Activated CD4-positive, CD25-positive, alpha-beta regulatory T cell treated with anti-CD3 and anti-CD28 coated beads, Interleukin-2, amount 50 U/mL, for 24 hours (primary cell): Measurements from ENCODE around the gene SCARF2.
"Not testable (repeated sequence)": the region's sequence is repeated elsewhere in the genome, so short reads cannot be mapped to it uniquely, and the experiment has no call there.

Experiments used
- ATAC-seq, 2 donors: fragments of 150-1000 bp; cut with Tn5 transposase; one replicate each; pipeline ENCODE4 v1.10.0; 2021; ENCODE audit warnings: mild to moderate bottlenecking in 1 of 2, moderate library complexity in 1 of 2

SCARF2 gene

DNA sequence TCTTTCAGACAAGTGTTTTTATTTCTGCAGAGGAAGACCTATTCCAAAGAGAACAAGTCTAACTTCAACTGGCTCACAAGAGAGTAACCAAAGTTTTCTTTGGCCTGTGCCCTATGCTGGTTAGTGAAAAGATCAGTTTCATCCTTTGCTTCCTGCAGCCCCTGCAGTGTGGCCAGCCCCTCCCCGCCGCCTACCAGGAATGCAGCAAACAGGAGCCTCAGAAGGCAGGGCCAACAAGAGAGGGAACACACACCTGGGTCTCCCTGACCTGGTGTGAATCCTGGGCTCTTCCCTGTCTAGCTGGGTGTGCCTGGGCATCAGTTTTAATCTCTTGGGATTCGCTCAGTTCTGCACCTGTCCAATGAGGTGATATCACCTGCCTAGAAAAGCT, 21.5 kb upstream of the SCARF2 start:
- ATAC-seq, result no peak

DNA sequence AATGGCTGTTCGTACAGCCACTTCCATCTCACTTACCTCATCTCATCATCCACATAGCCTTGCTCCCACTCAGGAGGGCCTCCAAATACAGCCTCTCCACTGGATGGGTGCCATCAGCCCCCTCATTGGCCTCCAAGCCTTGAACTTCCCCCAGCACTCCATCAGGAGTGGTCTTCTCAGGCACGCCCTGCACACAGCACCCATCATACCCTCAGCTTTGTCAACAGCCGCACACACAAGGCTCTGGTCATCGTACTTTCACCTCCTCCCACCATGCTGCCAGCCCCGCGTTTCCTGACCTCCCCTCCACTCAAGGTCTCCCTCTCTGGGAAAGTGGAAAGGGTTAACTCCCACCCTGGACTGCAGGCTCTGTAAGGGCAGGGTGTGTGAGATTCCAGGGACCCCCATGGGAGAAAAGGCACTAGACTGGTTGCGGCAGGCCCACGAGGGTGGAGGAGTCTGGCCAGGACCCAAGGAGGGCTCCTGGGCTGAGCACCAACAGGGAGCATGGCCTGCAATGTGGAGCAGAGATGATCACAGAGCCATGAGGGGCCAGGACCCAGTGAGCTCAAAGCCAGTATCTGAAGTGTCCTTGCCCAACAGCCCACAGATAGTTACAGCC, 21.0 kb upstream of the SCARF2 start:
- no peak for ATAC-seq

DNA sequence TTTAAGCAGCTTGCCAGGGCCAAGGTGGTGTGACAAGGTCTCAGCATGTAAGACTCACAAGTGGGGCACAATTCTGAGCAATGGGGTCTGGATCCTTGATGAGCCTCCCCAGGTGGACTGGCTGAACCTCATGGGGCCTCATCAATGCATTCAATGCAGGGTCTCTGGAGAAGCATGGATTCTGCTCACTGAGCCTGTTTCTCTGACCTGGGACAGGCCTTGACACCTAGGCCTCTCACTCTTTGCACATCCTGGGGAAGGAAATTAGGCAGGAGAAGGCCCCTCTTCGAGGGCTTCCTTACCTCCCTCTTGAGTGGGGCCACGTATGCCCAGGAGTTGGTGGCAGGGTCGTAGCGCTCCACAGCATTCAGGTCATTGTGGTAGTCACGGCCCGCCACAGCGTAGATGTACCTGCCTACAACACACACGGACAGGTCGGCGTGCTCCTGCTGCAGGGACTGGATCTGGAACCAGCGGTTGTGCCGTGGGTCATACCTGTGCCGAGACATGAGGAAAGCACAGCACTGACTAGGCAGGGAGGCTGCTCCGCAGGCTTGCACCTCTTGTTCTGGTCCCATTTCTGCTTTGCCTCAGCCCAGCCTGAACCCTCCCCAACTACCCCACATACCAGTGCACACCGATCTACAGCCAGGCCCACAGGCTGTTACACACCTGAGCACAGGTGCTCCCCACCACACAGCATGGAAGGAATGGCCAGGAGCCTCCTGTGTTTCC, 20.0 kb upstream of the SCARF2 start:
- ATAC-seq, result no peak

DNA sequence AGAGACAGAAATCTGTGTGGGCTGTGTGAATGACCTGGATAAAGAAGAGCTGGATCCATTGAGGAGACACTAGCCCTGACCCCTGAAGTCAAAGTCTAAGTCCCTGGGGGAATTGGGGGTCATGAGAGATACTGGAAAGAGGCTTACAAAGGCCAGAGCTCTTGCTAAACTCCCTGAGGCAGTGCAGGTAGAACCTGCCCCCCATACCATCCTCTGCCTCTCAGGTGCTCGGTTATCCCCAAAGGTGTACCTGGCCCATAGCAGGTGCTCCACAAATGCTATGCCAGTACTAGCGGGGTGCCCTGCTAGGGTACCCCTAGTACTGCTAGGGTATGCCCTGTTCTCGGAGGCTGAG, 19.1 kb upstream of the SCARF2 start:
- no peak for ATAC-seq

DNA sequence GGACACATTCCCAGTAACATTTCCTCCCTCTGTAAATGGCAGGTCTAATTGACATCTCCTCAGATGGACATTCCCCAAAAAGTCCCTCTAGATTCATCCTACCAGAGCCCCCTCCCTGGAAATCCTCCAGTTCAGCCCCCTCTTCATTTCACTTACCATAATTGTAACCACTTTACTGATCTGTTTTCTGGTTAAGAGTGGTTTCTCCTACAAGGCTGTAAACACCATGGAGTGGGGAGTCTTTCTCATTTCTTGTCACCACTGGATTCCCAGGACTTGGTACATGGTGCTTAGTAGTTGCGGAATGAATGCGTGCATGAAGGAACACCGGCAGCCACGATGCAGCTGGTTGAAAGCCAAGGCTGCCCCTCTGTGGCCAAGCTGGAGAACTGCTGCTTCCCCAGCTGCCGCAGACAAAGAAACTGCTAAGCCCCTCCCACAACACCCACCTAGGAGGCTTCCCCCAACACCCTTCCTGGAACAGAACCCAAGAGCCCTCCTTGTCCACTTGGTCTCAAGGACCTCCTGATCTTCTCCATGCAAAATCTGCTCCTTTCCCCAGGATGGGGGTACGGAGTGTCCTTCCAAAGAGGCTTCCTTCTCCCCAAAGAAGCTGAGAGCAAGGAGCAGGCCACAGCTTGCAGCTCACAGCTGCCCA, 18.6 kb upstream of the SCARF2 start:
- peak; percentile 90 to 91 for ATAC-seq

DNA sequence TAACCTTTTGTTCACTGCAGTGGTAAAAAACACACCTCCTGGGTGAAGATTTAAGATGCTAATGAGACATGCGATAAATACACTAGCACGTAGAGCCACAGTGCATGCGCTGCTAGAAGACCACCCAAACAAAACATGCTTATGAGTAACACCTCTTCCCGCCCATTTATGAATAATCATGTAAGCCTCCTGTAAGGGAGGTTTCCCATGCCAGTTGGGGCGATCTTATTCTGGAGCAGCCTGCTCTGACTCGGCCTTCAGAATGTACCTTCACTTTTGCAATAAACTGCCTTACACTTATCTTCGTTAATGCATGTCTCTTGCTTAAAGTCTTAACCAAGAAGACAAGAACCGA, 18.1 kb upstream of the SCARF2 start:
- no peak for ATAC-seq

DNA sequence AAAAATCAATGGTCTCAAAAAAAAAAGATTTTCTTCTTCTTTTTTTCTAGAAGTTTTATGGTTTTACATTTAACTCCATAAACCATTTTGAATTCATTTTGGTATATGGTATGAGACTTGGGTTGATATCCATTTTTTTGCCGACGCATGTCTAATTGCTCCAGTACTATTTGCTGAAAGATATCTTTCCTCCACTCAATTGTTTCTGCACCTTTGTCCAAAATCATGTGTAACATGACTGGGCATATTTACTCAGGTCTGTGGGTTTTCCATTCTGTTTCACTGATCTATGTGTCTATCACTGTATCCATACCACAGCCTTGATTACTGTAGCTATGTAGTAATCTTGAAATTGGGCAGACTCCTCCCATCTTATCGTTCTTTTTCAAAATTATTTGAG, 15.6 kb upstream of the SCARF2 start:
- no peak for ATAC-seq

DNA sequence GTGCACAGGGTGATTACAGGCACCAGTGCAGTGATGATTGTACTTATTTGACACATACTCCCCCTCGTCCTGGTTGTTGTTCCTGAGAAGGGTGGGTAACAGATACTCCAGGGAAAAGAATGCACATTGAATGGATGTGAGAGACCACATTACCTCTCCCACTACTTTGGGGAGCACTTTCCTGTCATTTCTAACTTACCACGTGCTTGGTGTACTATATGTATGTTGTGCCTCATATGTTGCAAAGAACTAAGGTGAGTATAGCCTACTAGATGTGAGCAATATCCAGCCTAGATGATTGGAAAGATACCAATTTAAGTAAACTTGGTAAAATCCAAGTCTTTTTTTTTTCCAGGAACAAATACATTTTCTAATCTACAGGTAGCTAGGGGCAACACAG, 14.3 kb upstream of the SCARF2 start:
- no peak for ATAC-seq

DNA sequence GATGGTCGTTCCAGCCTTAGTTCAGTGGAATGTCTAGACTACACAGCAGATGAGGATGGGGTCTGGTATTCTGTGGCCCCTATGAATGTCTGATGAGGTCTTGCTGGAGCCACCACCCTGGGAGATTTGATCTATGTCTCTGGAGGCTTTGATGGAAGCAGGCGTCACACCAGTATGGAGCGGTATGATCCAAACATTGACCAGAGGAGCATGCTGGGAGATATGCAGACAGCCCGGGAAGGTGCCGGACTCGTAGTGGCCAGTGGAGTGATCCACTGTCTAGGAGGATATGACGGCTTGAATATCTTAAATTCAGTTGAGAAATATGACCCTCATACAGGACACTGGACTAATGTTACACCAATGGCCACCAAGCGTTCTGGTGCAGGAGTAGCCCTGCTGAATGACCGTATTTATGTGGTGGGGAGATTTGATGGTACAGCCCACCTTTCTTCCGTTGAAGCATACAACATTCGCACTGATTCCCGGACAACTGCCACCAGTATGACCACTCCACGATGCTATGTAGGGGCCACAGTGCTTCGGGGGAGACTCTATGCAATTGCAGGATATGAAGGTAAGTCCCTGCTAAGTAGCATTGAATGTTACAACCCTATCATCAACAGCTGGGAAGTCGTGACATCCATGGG, 13.6 kb upstream of the SCARF2 start:
- ATAC-seq, result not testable (repeated sequence)

DNA sequence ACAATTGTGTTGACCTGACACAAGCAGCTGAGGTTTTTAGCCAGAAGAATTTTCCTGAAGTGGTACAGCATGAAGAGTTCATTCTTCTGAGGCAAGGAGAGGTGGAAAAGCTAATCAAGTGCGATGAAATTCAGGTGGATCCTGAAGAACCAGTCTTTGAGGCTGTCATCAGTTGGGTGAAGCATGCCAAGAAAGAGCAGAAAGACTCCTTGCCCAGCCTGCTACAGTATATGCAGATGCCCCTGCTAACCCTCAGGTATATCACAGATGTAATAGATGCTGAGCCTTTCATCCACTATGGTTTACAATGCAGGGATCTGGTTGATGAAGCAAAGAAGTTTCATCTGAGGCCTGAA, 12.9 kb upstream of the SCARF2 start:
- ATAC-seq, result no peak

DNA sequence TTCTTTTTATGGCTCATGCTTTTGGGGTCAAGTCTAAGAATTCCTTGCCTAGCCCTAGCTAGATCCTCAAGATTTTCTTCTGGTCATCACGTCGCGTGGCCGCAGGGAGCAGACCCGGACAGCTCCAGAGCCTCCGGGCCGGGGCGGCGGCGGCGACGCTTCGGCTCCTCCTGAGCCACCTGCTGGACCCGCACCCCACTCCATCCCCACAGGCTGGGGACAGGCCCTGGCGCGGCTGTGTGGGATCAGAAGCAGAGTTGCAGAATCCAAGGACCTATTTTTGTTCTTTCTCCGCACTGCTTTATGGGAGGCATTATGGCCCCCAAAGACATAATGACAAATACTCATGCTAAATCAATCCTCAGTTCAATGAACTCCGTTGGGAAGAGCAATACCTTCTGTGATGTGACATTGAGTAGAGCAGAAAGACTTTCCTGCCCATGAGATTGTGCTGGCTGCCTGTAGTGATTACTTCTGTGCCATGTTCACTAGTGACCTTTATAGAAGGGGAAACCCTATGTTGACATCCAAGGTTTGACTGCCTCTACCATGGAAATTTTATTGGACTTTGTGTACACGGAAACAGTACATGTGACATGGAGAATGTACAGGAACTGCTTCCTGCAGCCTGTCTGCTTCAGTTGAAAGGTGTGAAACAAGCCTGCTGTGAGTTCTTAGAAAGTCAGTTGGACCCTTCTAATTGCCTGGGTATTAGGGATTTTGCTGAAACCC, 12.4 kb upstream of the SCARF2 start:
- ATAC-seq, result no peak

DNA sequence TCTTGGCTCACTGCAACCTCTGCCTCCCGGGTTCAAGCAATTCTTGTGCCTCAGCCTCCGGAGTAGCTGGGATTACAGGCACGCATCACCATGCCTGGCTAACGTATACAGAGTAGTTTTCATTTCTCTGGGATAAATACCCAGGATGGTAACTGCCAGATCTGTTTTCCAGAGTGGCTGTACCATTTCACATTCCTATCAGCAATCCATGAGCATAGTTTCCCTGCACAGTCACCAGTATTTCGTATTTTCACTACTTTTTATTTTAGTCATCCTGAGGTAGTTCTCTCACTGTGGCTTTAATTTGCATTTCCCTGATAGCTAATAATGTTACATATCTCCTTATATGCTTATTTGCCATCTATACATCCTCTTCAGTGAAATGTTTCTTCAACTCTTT, 11.0 kb upstream of the SCARF2 start:
- no peak for ATAC-seq

DNA sequence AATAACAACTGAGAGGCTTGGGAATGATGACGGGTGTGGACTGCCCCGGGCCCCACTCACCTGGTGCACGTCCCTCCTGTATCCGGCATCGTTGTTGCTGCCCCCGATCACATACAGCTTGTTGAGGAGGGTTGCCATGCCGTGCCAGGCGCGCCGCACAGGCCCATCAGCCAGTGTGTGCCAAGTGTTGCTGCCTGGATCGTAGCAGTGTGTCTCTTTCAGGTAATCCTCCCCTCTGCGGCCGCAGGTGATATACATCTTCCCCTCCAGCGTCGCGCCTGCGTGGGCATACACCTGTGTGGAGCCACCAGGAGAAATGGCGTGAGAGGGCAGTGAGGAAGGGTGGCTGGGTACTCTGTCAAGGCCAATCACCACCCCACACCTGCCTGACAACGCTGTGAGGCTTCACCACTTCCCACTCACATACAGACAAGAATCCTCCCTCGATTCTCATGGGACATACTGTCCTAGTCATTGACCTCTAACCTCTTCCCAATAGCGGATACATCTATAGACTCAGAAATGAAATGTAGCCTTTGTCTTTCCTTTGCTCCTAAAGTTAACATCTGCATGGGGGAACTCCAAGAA, 8.9 kb upstream of the SCARF2 start:
- no peak for ATAC-seq

DNA sequence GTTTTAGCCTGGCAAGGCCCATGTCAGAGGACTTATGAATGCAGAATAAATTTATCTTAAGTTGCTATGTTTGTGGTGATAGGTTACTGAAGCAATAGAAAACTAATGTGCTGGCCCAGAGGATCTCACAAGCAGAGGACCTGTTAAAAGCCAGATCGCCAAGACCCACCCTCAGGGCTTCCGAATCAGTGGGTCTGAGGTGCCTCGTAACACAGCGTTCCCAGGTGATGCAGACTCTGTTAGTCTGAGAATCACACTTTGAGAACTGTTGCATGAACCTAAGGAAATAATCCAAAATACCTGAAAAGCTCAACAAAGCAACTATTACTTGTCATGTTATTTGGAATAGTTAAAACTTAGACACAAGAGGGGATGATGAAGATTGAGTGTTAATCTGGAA, 6.7 kb upstream of the SCARF2 start:
- ATAC-seq, result no peak

DNA sequence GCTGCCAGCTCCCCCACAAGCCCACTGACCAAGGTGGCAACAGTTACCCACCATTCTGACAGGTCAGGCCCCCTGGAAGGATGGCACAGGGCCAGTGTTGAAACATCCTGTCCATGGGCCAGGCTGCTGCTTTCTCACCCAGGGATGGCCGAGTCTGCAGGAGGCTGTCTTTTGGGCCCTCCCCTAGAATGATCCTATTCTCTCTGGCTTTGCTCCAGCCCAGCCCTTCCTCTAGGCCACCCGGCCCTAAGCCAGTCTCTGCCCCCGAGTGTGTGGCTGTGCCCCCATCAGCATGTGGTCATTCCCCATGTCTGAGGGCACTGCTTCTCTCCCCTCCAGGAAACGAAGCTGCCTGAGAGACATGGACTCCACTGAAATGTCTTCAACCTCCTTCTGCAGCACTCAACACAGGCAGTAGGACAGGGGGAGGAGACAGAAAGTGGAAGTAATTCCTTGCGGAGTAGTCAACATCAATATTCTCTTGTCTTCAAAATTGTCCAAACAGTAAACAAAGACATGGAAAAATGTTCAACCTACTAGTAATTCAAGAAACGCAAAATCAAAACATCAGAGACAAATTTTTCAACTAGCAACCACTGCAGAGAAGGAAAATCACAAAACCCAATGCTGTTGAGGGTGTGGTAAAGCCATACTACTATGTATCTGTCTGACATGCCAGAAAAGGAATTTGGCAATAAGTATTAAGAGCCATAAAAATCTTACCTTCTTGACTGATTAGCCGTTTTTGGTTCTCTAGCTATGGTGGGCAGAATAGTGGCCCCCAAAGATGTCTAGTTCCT, 5.1 kb upstream of the SCARF2 start:
- ATAC-seq, result no peak

DNA sequence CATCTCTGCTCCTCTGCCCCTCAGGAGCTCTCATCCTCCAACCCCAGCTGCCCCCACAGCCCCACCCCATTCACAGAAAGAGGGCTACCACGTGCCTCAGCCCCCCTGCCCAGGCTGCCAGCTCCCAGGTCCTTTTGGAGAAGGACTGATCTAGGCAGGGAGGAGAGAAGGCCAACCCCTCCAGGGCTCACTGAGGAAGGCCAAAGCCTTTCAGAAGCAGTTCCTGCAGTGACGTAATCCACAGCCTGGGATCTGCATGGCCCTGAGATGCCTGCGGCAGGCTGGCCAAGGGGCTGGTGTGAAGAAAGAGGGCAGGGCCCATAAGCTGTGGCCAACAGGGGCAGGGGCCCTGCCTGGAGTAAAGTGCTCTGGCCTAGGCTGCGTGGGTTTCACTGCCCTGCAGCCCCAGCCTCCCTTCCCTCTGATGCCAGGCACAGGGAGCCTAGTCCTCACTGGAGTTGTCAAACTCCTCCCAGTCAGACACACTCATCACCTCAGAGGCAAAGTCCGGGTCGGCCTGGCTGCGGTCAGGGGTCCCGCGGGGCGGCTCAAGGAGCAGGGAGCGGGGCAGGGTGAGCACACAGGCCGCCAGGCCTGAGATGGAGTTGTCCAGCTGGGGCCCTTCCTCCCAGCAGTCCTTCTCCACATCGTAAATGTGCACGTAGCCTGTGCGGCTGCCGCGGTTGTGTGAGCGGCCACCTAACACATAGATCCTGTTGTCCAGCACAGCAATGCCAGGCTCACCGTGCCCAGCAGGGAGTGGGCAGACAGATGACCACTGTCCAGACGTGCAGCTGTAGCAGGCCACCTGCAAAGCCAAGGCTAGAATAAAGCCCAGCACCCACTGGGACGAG, 4.2 kb upstream of the SCARF2 start:
- no peak for ATAC-seq

DNA sequence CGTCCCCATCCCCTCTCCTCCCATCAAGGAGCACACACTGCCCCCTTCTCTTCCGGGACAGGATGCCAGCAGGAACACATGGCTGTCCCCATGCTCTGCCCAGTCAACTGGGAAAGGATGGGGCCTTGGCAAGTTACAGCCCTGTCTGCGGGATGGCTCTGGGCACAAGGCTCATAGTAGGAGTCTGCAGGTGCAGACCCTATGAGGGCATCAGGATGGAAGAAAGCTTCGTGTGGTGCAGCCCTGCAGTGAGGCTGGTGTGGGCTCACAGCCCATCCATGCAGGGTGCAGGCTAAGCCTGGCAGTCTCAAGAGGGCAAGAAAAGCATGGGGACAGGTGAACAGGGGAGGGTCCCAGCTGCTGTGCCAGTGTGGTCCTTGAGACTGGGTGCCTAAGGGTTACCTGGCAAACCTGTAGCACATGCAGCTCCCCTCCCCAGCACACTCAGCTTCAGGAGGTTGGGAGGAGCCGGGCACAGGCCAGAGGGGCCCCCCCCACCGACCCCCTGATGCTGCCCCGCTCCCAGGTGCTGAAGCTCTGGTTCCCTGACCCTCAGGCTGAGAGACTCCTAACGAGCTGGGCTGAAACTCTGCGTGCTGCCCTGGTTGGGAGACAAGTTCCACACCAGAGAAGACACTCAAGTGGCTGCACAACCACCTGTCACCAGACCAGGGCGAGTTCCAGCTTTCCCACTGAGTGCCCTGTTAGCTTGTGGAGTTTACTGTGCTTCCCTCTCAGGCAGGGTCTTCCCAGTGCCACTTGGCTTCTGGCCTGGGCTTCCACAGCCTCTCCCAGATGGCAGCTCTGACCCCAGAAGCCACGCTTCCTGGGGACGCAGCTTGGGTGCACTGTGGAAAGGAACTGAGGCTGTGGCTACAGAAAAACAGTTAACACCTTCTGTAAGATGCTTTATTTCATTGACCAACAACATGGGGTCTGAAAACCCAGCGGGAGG, 3.3 kb upstream of the SCARF2 start:
- no peak for ATAC-seq

DNA sequence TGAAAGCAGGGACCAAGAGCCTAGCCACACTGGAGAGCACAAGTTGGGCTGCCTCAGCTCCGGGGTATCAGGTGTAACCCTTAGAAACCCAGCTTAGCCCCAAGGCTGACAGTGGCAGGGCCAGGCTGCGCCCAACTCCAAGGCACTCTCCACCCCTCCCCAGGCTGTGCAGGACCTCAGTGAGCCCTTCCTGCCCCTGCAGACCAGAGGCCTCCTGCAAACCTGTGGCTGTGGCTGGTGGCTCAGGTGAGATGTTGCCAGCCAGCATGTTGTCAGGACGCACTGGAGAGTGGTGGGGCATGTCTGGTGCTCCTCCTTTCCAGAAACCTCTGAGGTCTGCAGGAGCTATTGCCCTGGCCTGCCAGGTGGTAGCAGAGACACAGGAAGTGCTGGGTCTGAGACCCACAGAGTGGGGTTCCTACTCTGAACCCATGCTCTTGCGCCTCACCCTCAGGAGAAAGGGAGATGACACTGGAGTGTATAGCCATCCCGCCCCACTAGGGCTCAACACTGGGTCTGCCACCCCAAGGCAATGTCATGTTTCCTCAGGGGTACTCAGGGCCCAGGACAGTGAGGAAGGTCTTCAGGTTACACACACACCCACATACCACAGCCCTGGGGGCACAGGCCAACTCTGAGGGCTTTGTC, 2.4 kb upstream of the SCARF2 start:
- no peak for ATAC-seq

DNA sequence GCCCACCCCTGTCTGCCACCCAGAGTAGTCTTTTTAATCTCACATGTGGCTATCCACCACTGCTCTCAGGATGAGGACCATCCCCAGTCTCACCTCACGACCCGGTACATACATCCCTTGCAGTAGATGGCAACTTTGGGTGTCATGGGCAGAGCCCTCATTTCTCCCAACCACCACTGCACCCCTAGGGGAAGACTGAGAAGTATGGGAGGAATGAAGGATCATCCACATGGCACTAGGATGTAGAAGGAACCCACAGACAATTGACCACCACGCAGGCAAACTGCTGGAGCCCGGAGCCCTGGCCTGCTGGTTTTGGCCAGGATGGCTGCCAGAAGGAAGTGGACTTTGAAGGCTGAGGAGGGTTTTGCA, 1.9 kb upstream of the SCARF2 start:
- no peak for ATAC-seq
